WTC11 (cell line): Measurements from ENCODE around the gene KXD1.

ENCODE experiments used
- ATF3 ChIP-seq: sonication (generic); formaldehyde crosslinking; conservative IDR thresholded peaks from 2 replicates; pipeline ENCODE4 v1.8.1; 2022; ENCODE audit warnings: mild to moderate bottlenecking, missing genetic modification reagents
- CTCF ChIP-seq: fragments of 200-600 bp; IDR thresholded peaks from 2 replicates; pipeline ENCODE4 v1.8.0; 2022; ENCODE audit warnings: antibody characterized with exemption
- MYBL2 ChIP-seq: sonication (generic); formaldehyde crosslinking; IDR thresholded peaks from 2 replicates; pipeline ENCODE4 v1.8.1; 2023; ENCODE audit warnings: mild to moderate bottlenecking, moderate library complexity, missing genetic modification reagents
- SMAD4 ChIP-seq: sonication (generic); formaldehyde crosslinking; IDR thresholded peaks from 2 replicates; pipeline ENCODE4 v1.8.0; 2022; ENCODE audit warnings: mild to moderate bottlenecking, missing genetic modification reagents
- ZMAT4 ChIP-seq: fragments of 250-450 bp; sonication (Bioruptor Pico); IDR thresholded peaks from 2 replicates; pipeline ENCODE4 v1.9.0; 2021; ENCODE audit warnings: mild to moderate bottlenecking
- ZNF138 ChIP-seq: sonication (generic); formaldehyde crosslinking; conservative IDR thresholded peaks from 2 replicates; pipeline ENCODE4 v1.8.1; 2022; ENCODE audit warnings: mild to moderate bottlenecking, moderate library complexity, missing genetic modification reagents

GRCh38 chr19:18617562-18617961 lies 59.9 kb downstream of the KXD1 start:
- TF ChIP-seq CTCF (no peak), ZNF138 (CRISPR knock-in tag) (no peak), ZMAT4 (CRISPR knock-in tag) (no peak), ATF3 (CRISPR knock-in tag) (no peak), SMAD4 (CRISPR knock-in tag) (no peak), MYBL2 (CRISPR knock-in tag) (no peak)
